SKM-1 treated with dmso at 0.1 percent for 144 hours (cell line): ENCODE data around the gene LRRN4CL.
"Not testable (repeated sequence)": the region's sequence is repeated elsewhere in the genome, so short reads cannot be mapped to it uniquely, and the experiment has no call there.

Experiments used
- DNase-seq: peaks from one replicate; lab custom pipeline; 2025; ENCODE audit not compliant: unreplicated experiment; lab: John Stamatoyannopoulos, UW

The LRRN4CL gene

GRCh38 chr11:62710001-62710345 is 20.6 kb upstream of the LRRN4CL start:
- no peak for DNase-seq

- no peak for DNase-seq
Observed at GRCh38 chr11:62709247-62710000, 20.1 kb upstream of the LRRN4CL start.

- no peak for DNase-seq
Observed at GRCh38 chr11:62708793-62709192, 19.5 kb upstream of the LRRN4CL start.

- DNase-seq: no peak
Observed at GRCh38 chr11:62708392-62708791, 19.1 kb upstream of the LRRN4CL start.

GRCh38 chr11:62707277-62707861 is 18.0 kb upstream of the LRRN4CL start, which contains the start of the genes BSCL2 and GNG3:
TSS of gene BSCL2 (minus strand) at chr11:62707424. CDS start at chr11:62707195, 229 bp downstream.
TSS of gene GNG3 (plus strand) at chr11:62707676. CDS start at chr11:62708296, 620 bp downstream.
- DNase-seq: no peak

- no peak for DNase-seq
Observed at GRCh38 chr11:62706850-62707247, 17.5 kb upstream of the LRRN4CL start.

- peak; percentile 78 for DNase-seq
Observed at GRCh38 chr11:62705880-62706849, 16.8 kb upstream of the LRRN4CL start.

GRCh38 chr11:62705413-62705812 is 16.1 kb upstream of the LRRN4CL start:
- no peak for DNase-seq

GRCh38 chr11:62703921-62704320 is 14.6 kb upstream of the LRRN4CL start:
- DNase-seq: not testable (repeated sequence)

GRCh38 chr11:62702246-62702645 is 12.9 kb upstream of the LRRN4CL start:
- DNase-seq: no peak

GRCh38 chr11:62694455-62695167 is 5.3 kb upstream of the LRRN4CL start:
- peak; percentile 63 for DNase-seq

GRCh38 chr11:62693624-62694023 is 4.3 kb upstream of the LRRN4CL start:
- not testable (repeated sequence) for DNase-seq

- DNase-seq: no peak
Observed at GRCh38 chr11:62688491-62688890, 839 bp downstream of the LRRN4CL start.

- DNase-seq: no peak
Observed at GRCh38 chr11:62687508-62688396, 1.6 kb downstream of the LRRN4CL start.

GRCh38 chr11:62682518-62682917 is 6.8 kb downstream of the LRRN4CL start:
- no peak for DNase-seq

- DNase-seq: peak; percentile 68
Observed at GRCh38 chr11:62680825-62681240, 8.5 kb downstream of the LRRN4CL start.

- peak; percentile 81 for DNase-seq
Observed at GRCh38 chr11:62678770-62679696, 10.3 kb downstream of the LRRN4CL start, which contains the start of gene UBXN1. TSS of gene UBXN1 (minus strand) at chr11:62679073. CDS start at chr11:62678923, 150 bp downstream.

GRCh38 chr11:62678433-62678769 is 10.9 kb downstream of the LRRN4CL start:
- no peak for DNase-seq

- DNase-seq: no peak
Observed at GRCh38 chr11:62677714-62678113, 11.6 kb downstream of the LRRN4CL start.
